Loucy (cell line): ENCODE results near the gene HS6ST2.

Experiments used
- EZH2phosphoT487 ChIP-seq: fragments of 200-600 bp; IDR thresholded peaks from 2 replicates; pipeline ENCODE4 v1.6.1; 2018; ENCODE audit warnings: antibody characterized with exemption, mild to moderate bottlenecking, moderate library complexity, borderline replicate concordance
- TF ChIP-seq, protein P1 (sequence below): fragments of 200-600 bp; sonication (generic); conservative IDR thresholded peaks from 2 replicates; pipeline ENCODE4 v1.5.1; 2014; ENCODE audit warnings: mild to moderate bottlenecking, antibody characterized with exemption, low read length

DNA sequence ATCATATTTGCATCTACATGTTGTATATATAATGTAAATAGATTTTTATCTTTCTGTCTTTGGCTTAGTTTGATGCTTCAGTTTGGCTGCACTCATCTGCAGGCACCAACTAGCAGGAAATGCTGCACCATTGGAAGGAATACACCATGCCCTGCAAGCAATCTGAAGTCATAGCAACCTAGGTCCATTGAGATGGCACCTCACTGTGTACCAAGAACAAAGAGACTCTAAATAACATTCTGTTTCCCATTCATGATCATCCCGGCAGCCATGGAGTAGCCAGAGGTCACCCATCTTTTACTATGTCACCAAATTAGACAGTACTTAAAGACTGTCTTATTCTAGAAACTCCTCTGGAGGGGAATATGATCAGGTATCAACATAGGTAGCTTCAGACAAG, 40.8 kb upstream of the HS6ST2 start:
- TF ChIP-seq, protein P1, sequence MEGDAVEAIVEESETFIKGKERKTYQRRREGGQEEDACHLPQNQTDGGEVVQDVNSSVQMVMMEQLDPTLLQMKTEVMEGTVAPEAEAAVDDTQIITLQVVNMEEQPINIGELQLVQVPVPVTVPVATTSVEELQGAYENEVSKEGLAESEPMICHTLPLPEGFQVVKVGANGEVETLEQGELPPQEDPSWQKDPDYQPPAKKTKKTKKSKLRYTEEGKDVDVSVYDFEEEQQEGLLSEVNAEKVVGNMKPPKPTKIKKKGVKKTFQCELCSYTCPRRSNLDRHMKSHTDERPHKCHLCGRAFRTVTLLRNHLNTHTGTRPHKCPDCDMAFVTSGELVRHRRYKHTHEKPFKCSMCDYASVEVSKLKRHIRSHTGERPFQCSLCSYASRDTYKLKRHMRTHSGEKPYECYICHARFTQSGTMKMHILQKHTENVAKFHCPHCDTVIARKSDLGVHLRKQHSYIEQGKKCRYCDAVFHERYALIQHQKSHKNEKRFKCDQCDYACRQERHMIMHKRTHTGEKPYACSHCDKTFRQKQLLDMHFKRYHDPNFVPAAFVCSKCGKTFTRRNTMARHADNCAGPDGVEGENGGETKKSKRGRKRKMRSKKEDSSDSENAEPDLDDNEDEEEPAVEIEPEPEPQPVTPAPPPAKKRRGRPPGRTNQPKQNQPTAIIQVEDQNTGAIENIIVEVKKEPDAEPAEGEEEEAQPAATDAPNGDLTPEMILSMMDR, result no peak
- TF ChIP-seq EZH2phosphoT487, result no peak
